Embryonic facial prominence (tissue), 1 donor: ENCODE measurements around the gene BORCS8.
"Not testable (repeated sequence)": the region's sequence is repeated elsewhere in the genome, so short reads cannot be mapped to it uniquely, and the experiment has no call there.

Experiments used
- DNase-seq: peaks from one replicate; pipeline ENCODE4 v3.0.0-alpha.2; 2016; ENCODE audit errors: extremely low spot score

BORCS8 gene

GRCh38 chr19:19192078-19192882 is at the start of gene BORCS8, which contains the start of gene RFXANK:
TSS of gene BORCS8 (minus strand) at chr19:19192152. CDS start at chr19:19192117, 35 bp downstream.
TSS of gene RFXANK (plus strand) at chr19:19192258. CDS start at chr19:19193947, 1,689 bp downstream.
- DNase-seq: peak; percentile 98

- DNase-seq: no peak
These were observed 48.5 kb upstream of the BORCS8 start for GRCh38 chr19:19240476-19240875.

GRCh38 chr19:19239675-19240074 is 47.7 kb upstream of the BORCS8 start:
- DNase-seq: no peak

- DNase-seq: no peak
These were observed 46.4 kb upstream of the BORCS8 start for GRCh38 chr19:19238126-19238894.

- DNase-seq: no peak
These were observed 44.2 kb upstream of the BORCS8 start for GRCh38 chr19:19236173-19236572.

GRCh38 chr19:19234220-19234816 is 42.4 kb upstream of the BORCS8 start:
- DNase-seq: no peak

GRCh38 chr19:19232261-19232721 is 40.3 kb upstream of the BORCS8 start:
- no peak for DNase-seq

- no peak for DNase-seq
These were observed 39.0 kb upstream of the BORCS8 start for GRCh38 chr19:19230999-19231398.

- DNase-seq: no peak
These were observed 37.7 kb upstream of the BORCS8 start for GRCh38 chr19:19229701-19230100.

- DNase-seq: no peak
These were observed 35.3 kb upstream of the BORCS8 start for GRCh38 chr19:19227217-19227616.

- DNase-seq: no peak
These were observed 34.7 kb upstream of the BORCS8 start for GRCh38 chr19:19226663-19227062.

- DNase-seq: no peak
These were observed 34.3 kb upstream of the BORCS8 start for GRCh38 chr19:19226204-19226603.

GRCh38 chr19:19224852-19225494 is 33.0 kb upstream of the BORCS8 start:
- DNase-seq: no peak

- no peak for DNase-seq
These were observed 32.3 kb upstream of the BORCS8 start for GRCh38 chr19:19224150-19224851.

GRCh38 chr19:19223636-19224035 is 31.7 kb upstream of the BORCS8 start:
- DNase-seq: no peak

GRCh38 chr19:19223060-19223459 is 31.1 kb upstream of the BORCS8 start:
- no peak for DNase-seq

GRCh38 chr19:19221000-19221399 is 29.0 kb upstream of the BORCS8 start:
- not testable (repeated sequence) for DNase-seq

GRCh38 chr19:19218911-19219310 is 27.0 kb upstream of the BORCS8 start:
- no peak for DNase-seq

- DNase-seq: no peak
These were observed 25.1 kb upstream of the BORCS8 start for GRCh38 chr19:19217099-19217498.

- no peak for DNase-seq
These were observed 23.8 kb upstream of the BORCS8 start for GRCh38 chr19:19215792-19216191.

- DNase-seq: no peak
These were observed 22.9 kb upstream of the BORCS8 start for GRCh38 chr19:19214892-19215291.
